Neuronal stem cell (in vitro differentiated cells): Measurements from ENCODE around the gene TOB1.

Experiments
- DNase-seq: peaks from one replicate; pipeline ENCODE4 v3.0.0-alpha.2; 2013; ENCODE audit warnings: low spot score
- H2AFZ ChIP-seq: one replicate; pipeline ENCODE4 v1.6.1; 2013; ENCODE audit warnings: mild to moderate bottlenecking, low read length, inconsistent platforms
- H2AK5ac ChIP-seq: 2 replicates; pipeline ENCODE4 v1.6.1; 2013; ENCODE audit warnings: low read depth, mild to moderate bottlenecking, inconsistent platforms, low read length, moderate library complexity, mixed read lengths
- H2BK120ac ChIP-seq: 2 replicates; pipeline ENCODE4 v1.6.1; 2013; ENCODE audit warnings: low read depth, mild to moderate bottlenecking, inconsistent platforms, low read length, moderate library complexity, mixed read lengths
- H2BK12ac ChIP-seq: one replicate; pipeline ENCODE4 v1.6.1; 2013; ENCODE audit warnings: low read length, inconsistent platforms
- H2BK15ac ChIP-seq: 2 replicates; pipeline ENCODE4 v1.6.1; 2013; ENCODE audit warnings: mild to moderate bottlenecking, low read length, inconsistent platforms, mixed read lengths
- H2BK5ac ChIP-seq: one replicate; pipeline ENCODE4 v1.6.1; 2013; ENCODE audit warnings: inconsistent platforms, mild to moderate bottlenecking, low read length, moderate library complexity
- H3K14ac ChIP-seq: one replicate; pipeline ENCODE4 v1.6.1; 2013; ENCODE audit warnings: low read length, inconsistent platforms
- H3K18ac ChIP-seq: 2 replicates; pipeline ENCODE4 v1.6.1; 2013; ENCODE audit warnings: low read length, inconsistent platforms
- H3K23ac ChIP-seq: 2 replicates; pipeline ENCODE4 v1.6.1; 2013; ENCODE audit warnings: low read depth, mild to moderate bottlenecking, mixed read lengths, low read length, inconsistent platforms; ENCODE audit not compliant: poor library complexity
- H3K27ac ChIP-seq: replicated peaks from 3 replicates; pipeline ENCODE4 v1.5.1; 2013; ENCODE audit warnings: low read length, inconsistent platforms
- H3K27me3 ChIP-seq, 3 experiments: 2 replicates each; pipeline ENCODE4 v1.6.1; 2013; ENCODE audit warnings: low read length in 3 of 3, mild to moderate bottlenecking in 2 of 3, inconsistent platforms in 1 of 3, low read depth in 1 of 3, mixed read lengths in 1 of 3, moderate library complexity in 1 of 3; ENCODE audit not compliant: control insufficient read depth in 3 of 3, insufficient read depth in 3 of 3
- H3K36me3 ChIP-seq, 2 donors: replicated peaks in 1 of 2; 2 replicates each; pipeline ENCODE4 v1.6.1; 2013; ENCODE audit warnings: low read length in 2 of 2; ENCODE audit not compliant: control insufficient read depth in 2 of 2, insufficient read depth in 2 of 2
- H3K4ac ChIP-seq: 2 replicates; pipeline ENCODE4 v1.6.1; 2013; ENCODE audit warnings: inconsistent platforms, mild to moderate bottlenecking, low read length, moderate library complexity
- H3K4me1 ChIP-seq, 2 donors: 1 replicate in 1 of 2; 2 replicates in 1 of 2; pipeline ENCODE4 v1.6.1; 2013; ENCODE audit warnings: low read length in 2 of 2, low read depth in 1 of 2; ENCODE audit not compliant: control insufficient read depth in 2 of 2, insufficient read depth in 1 of 2
- H3K4me2 ChIP-seq: one replicate; pipeline ENCODE4 v1.6.1; 2013; ENCODE audit warnings: mild to moderate bottlenecking, low read length, inconsistent platforms; ENCODE audit not compliant: insufficient read depth, poor library complexity, severe bottlenecking
- H3K4me3 ChIP-seq, 2 donors: 2 replicates each; pipeline ENCODE4 v1.5.1; 2013; ENCODE audit warnings: low read length in 2 of 2, mild to moderate bottlenecking in 2 of 2, inconsistent platforms in 1 of 2, moderate library complexity in 1 of 2
- H3K79me1 ChIP-seq: one replicate; pipeline ENCODE4 v1.6.1; 2013; ENCODE audit warnings: low read depth, mild to moderate bottlenecking, inconsistent platforms, low read length, moderate library complexity
- H3K9ac ChIP-seq: one replicate; pipeline ENCODE4 v1.6.1; 2013; ENCODE audit warnings: mild to moderate bottlenecking, low read depth, low read length, inconsistent platforms; ENCODE audit not compliant: poor library complexity
- H3K9me3 ChIP-seq, 2 donors: replicated peaks in 1 of 2; 2 replicates each; pipeline versions ENCODE3 to v1.6.1; 2013; ENCODE audit warnings: low read length in 2 of 2, mild to moderate bottlenecking in 2 of 2, inconsistent platforms in 1 of 2, low read depth in 1 of 2, mixed read lengths in 1 of 2, moderate library complexity in 1 of 2; ENCODE audit not compliant: control insufficient read depth in 2 of 2, insufficient read depth in 1 of 2
- H4K8ac ChIP-seq: one replicate; pipeline ENCODE4 v1.6.1; 2013; ENCODE audit warnings: low read depth, mild to moderate bottlenecking, inconsistent platforms, low read length, moderate library complexity
- H4K91ac ChIP-seq: one replicate; pipeline ENCODE4 v1.6.1; 2013; ENCODE audit warnings: low read length, low read depth, mild to moderate bottlenecking, inconsistent platforms; ENCODE audit not compliant: poor library complexity
- WGBS, 2 donors: extraction: QIAGEN DNeasy Blood & Tissue Kit; methylation state at CpG; one replicate each; pipeline ENCODE4 v1.1.7; 2013; ENCODE audit warnings: missing lambda C conversion rate in 2 of 2, mixed read lengths in 1 of 2; ENCODE audit not compliant: insufficient read length in 2 of 2, insufficient replicate concordance in 1 of 2; ENCODE audit errors: extremely low coverage in 2 of 2; 5-methylcytosine and 5-hydroxymethylcytosine counted together

The TOB1 gene

DNA sequence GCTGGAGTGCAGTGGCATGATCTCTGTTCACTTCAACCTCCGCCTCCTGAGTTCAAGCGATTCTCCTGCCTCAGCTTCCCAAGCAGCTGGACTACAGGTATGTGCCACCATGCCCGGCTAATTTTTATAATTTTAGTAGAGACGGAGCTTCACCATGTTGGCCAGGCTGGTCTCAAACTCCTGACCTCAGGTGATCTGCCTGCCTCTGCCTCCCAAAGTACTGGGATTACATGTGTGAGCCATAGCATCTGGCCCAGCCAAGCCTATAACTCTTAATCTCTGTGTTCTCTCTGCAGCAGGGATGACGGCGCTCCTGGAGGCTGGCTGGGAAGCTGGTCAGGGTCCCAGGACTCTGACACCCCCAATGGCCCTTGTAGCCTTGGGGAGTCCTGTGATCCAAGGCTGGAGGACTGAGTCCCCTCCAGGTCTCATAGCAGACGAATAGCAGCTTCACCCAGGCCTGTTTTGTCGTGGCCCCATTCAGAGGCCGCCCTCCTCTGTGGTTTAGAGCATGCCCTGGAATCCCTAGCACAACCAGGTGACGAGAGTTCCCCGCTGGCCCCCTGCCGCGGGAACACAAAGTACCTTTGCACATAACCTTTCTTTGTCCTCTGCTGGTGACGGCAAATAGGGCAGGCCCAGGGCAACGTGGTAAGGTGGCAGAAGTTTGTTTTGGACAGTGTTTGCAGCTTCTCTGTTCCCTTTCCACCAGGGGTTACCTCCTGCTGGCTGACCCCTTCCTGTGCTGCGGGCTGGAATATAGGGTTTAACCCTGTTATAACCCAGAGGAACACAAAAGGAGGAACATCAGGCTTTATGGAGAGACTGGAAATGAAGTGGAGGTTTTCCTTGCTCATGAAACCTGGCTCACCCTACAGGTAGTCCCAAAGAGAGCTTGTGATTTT, 43.0 kb upstream of the TOB1 start:
- Histone ChIP-seq H2BK12ac (peak overlapping the region; percentile 89), H4K91ac (no peak overlapping the region), H2AK5ac (peak overlapping the region; percentile 98), H3K4ac (no peak overlapping the region), H3K18ac (peak overlapping the region; percentile 88), H2BK5ac (peak overlapping the region; percentile 19), H3K27me3 (peaks cover 0 to 2% (median 0%) of the 10 kb centered on the region in 3 experiments), H3K9me3 (peaks cover 0 to 4% of the 10 kb centered on the region in 2 donors), H3K9ac (no peak overlapping the region), H2AFZ (peak overlapping the region; percentile 54), H3K27ac (no peak overlapping the region), H3K4me1 (peaks cover 21 to 28% of the 10 kb centered on the region in 2 donors), H3K23ac (no peak overlapping the region), H2BK15ac (peak overlapping the region; percentile 79), H3K79me1 (no peaks in the 10 kb centered on the region), H4K8ac (no peak overlapping the region), H3K4me3 (no peak overlapping the region), H3K14ac (no peak overlapping the region), H2BK120ac (peak overlapping the region; percentile 56), H3K36me3 (no peaks in the 10 kb centered on the region), H3K4me2 (no peak overlapping the region)
- DNase-seq = no peak
- no CpG with 5 or more reads among the region's 16 CpGs for WGBS, 2 donors

- no CpG with 5 or more reads among the region's 8 CpGs for WGBS, 2 donors
- H2BK15ac ChIP-seq = peak overlapping the region; percentile 25
- peak overlapping the region; percentile 62 for H2AK5ac ChIP-seq
- no peak overlapping the region for H3K27ac ChIP-seq
- H2AFZ ChIP-seq = no peak overlapping the region
- DNase-seq = no peak
- no peak overlapping the region for H3K14ac ChIP-seq
- peak overlapping the region; percentile 59 for H2BK12ac ChIP-seq
- H3K9ac ChIP-seq = peak overlapping the region; percentile 7
- peaks cover 28 to 31% of the 10 kb centered on the region in 2 donors for H3K4me1 ChIP-seq
- no peak overlapping the region for H3K4ac ChIP-seq
- H4K91ac ChIP-seq = no peak overlapping the region
- peak overlapping the region; percentile 8 for H2BK5ac ChIP-seq
- H3K36me3 ChIP-seq = no peaks in the 10 kb centered on the region
- H3K79me1 ChIP-seq = no peaks in the 10 kb centered on the region
- no peak overlapping the region for H3K4me3 ChIP-seq
- no peak overlapping the region for H3K23ac ChIP-seq
- peaks cover 0 to 4% of the 10 kb centered on the region in 2 donors for H3K9me3 ChIP-seq
- no peak overlapping the region for H3K18ac ChIP-seq
- H3K27me3 ChIP-seq = peaks cover 0 to 2% (median 0%) of the 10 kb centered on the region in 3 experiments
- peak overlapping the region; percentile 55 for H4K8ac ChIP-seq
- H2BK120ac ChIP-seq = no peak overlapping the region
- H3K4me2 ChIP-seq = no peak overlapping the region
Measured at GRCh38 chr17:50908140-50908859, 42.1 kb upstream of the TOB1 start.

GRCh38 chr17:50906443-50906842, 40.3 kb upstream of the TOB1 start:
- Histone ChIP-seq H3K9ac (no peak overlapping the region), H4K8ac (no peak overlapping the region), H3K79me1 (no peaks in the 10 kb centered on the region), H3K27me3 (no peaks in the 10 kb centered on the region), H2BK5ac (no peak overlapping the region), H3K9me3 (peaks cover 0 to 4% of the 10 kb centered on the region in 2 donors), H3K14ac (no peak overlapping the region), H2BK12ac (peak overlapping the region; percentile 78), H3K18ac (no peak overlapping the region), H3K23ac (no peak overlapping the region), H3K4me2 (no peak overlapping the region), H3K4ac (no peak overlapping the region), H3K4me3 (no peak overlapping the region), H3K4me1 (peaks cover 35 to 37% of the 10 kb centered on the region in 2 donors), H2AFZ (no peak overlapping the region), H2BK120ac (no peak overlapping the region), H4K91ac (no peak overlapping the region), H2BK15ac (peak overlapping the region; percentile 68), H3K36me3 (no peaks in the 10 kb centered on the region), H3K27ac (no peak overlapping the region), H2AK5ac (peak overlapping the region; percentile 21)
- DNase-seq = no peak
- WGBS, 2 donors = no CpG with 5 or more reads among the region's 4 CpGs

- Histone ChIP-seq H3K23ac (peak overlapping the region; percentile 32), H3K4me2 (no peak overlapping the region), H3K9ac (no peak overlapping the region), H3K9me3 (peaks cover 0 to 4% of the 10 kb centered on the region in 2 donors), H4K91ac (no peak overlapping the region), H3K4ac (peak overlapping the region; percentile 45), H4K8ac (no peak overlapping the region), H2AFZ (peak overlapping the region; percentile 79), H3K18ac (peak overlapping the region; percentile 91), H2BK120ac (no peak overlapping the region), H3K14ac (no peak overlapping the region), H3K27me3 (no peaks in the 10 kb centered on the region), H2AK5ac (peak overlapping the region; percentile 90), H3K27ac (no peak overlapping the region), H3K4me1 (peaks cover 35 to 37% of the 10 kb centered on the region in 2 donors), H2BK5ac (no peak overlapping the region), H3K79me1 (no peaks in the 10 kb centered on the region), H3K36me3 (no peaks in the 10 kb centered on the region), H2BK12ac (no peak overlapping the region), H3K4me3 (no peak overlapping the region), H2BK15ac (peak overlapping the region; percentile 40)
- no CpG with 5 or more reads among the region's 1 CpG for WGBS, 2 donors
- DNase-seq = no peak
Measured at GRCh38 chr17:50905460-50905803, 39.3 kb upstream of the TOB1 start.
